ENCODE results near the gene RNF150.

DNA sequence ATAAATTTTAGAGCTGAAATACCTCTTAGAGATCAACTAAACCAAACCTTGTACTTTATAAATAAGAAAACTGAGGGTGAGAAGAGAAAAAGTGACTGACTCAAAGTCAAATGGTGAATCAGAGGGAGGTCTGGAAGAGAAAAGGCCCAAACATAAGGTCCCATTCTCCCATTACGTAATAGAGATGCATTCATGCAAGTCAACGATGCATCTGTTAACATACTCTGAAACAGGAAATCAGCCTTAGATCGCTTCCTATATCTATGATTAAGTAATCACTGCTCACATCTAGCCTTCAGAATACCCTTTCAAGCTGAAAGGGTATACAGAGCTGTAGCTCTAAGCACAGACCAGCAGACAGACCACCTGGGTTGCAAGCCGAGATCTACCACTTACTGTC, 6.5 kb downstream of the RNF150 start:
- TF ChIP-seq, protein P1, sequence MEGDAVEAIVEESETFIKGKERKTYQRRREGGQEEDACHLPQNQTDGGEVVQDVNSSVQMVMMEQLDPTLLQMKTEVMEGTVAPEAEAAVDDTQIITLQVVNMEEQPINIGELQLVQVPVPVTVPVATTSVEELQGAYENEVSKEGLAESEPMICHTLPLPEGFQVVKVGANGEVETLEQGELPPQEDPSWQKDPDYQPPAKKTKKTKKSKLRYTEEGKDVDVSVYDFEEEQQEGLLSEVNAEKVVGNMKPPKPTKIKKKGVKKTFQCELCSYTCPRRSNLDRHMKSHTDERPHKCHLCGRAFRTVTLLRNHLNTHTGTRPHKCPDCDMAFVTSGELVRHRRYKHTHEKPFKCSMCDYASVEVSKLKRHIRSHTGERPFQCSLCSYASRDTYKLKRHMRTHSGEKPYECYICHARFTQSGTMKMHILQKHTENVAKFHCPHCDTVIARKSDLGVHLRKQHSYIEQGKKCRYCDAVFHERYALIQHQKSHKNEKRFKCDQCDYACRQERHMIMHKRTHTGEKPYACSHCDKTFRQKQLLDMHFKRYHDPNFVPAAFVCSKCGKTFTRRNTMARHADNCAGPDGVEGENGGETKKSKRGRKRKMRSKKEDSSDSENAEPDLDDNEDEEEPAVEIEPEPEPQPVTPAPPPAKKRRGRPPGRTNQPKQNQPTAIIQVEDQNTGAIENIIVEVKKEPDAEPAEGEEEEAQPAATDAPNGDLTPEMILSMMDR (IDR thresholded peaks at IDR 0.05): no peak
- TF ChIP-seq EP300 (IDR thresholded peaks at IDR 0.05) (no peak), POLR2AphosphoS5 (IDR thresholded peaks at IDR 0.05) (no peak), POLR2A (IDR thresholded peaks at IDR 0.05; ENCODE audit: low read depth) (no peak)
